CD4-positive, alpha-beta T cell treated with Interleukin-15 for 1 hour (primary cell): ENCODE measurements around the gene RNASEL.

ENCODE experiments used
- DNase-seq: peaks from one replicate; pipeline ENCODE4 v3.0.0-alpha.2; 2020

RNASEL gene

DNA sequence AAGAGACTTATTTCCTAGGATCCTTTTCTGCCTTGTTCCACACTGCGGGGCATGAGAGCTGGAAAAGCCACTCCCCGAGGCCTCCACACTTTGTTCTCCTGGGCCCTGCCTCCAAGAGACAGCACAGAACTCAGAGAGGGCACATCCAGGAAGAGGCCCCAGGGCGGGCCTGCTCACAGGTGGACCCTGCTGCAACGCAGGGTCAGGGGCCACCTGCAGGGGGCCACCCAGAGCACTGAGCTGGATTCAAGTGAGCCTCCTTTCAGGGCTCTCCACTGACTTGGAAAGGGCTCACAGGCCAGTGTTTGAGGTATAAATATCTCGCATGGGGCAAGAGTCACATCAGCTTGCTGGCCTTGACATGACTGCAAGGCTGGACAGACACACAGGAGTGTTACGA lies 10.3 kb upstream of the RNASEL start:
- no peak for DNase-seq

DNA sequence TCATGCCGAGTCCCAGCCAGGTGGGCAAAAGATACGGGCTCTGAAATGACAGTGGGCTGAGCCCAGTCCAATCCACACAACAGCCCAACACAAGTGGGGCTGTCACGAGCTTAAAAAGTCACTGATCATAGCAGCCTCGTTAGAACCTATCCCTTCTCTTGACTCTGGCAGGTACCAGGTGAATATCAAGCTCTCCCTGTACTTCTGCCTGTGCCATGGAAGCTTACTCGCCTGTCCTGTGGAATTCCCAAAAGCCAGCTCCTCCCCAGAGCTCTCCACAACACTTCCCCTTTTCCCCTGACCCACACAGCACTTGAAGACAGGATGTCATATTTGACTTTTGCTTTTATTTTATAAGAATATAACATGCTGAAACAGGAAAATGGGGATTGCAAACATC lies 9.2 kb upstream of the RNASEL start:
- no peak for DNase-seq

DNA sequence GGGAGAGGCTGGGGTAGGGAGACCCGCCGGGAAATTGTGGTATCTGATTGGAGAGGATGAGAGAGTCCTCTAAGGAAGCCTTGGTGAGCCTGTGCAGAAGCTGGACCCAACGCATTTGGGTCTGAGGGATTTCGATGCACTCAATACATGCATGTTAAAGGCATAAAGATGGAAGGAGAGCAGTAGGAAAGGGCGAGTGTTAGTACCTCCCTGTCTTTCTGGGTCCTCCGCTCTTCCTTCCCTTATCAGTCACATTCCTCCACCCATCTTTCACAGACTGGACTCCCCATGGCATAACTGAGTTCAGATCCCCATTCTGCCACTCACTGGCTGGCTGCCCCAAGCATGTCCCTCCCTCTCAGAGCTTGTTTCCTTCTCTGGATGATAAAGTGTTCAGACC lies 7.9 kb upstream of the RNASEL start:
- no peak for DNase-seq

GRCh38 chr1:182595641-182596240 lies 6.7 kb upstream of the RNASEL start:
- DNase-seq: peak; percentile 56

DNA sequence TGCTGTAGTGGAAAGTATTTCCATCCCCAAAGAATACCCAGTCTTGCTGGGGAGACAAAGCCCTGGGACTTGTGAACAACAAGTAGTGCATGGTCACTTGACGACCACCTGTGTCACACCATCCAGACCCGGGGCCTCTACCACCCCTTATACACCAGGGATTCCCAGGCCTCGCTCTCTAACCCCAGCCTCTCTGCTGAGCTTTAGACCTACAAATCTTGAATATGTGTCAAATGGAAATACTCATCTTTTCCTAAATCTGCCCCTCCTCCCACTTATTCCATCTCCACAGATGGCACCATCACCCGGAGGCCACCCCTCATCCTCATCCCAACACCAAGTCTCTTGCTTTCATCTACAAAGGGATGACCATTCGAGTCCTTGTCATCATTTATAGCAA lies 875 bp upstream of the RNASEL start:
- DNase-seq: no peak

- DNase-seq: no peak
These were observed 464 bp upstream of the RNASEL start for GRCh38 chr1:182589520-182589919.

DNA sequence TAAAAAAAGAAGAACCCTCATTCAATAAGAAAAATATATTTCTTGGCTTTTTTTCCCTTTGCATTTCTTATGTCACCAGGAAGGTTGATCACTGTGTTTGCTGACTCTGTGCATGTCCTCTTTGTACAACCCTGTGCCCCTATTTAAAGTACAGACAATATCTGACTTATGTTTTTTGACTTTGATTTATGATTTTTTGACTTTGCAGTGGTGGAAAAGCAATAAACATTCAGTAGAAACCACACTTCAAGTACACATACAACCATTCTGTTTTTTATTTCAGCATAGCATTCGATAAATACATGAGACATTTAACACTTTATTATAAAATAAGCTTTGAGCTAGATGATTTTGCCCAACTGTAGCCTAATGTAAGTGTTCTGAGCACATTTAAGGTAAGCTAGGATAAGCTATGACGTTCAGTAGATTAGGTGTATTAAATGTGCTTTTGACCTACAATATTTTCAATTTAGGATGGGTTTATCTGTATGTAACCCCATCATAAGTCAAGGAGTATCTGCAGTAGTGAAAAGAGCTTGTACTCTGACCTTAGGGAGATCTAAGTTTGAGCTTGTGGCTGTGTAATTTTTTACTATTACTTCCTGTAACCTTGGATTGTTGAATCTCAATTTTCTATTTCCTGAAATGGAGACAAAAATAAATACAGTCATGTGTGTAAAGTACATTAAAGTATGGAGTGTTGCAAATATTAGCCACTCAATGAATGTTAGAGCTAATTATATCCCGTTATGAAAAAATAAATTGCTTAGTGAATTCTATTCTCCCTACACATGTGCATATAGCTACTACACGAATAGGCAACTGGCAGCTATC lies 1.2 kb downstream of the RNASEL start:
- DNase-seq: no peak

DNA sequence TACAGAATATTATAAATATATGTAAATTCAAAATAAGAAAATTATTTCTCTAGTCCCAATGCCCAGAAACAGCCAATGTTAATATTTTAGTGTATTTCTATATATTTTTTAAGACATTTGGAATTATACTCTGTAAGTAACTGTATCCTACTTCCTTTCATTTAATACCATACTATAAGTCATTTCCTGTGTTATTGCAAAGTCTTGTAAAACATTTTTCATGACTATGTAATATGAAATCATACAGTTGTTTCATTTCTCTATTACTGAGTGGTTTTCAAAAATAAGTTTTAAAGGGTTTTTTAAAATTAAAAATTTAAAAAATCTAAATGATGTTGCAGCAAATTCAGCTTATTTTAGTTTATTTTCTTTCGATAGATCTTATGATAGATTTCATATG lies 2.0 kb downstream of the RNASEL start:
- no peak for DNase-seq

DNA sequence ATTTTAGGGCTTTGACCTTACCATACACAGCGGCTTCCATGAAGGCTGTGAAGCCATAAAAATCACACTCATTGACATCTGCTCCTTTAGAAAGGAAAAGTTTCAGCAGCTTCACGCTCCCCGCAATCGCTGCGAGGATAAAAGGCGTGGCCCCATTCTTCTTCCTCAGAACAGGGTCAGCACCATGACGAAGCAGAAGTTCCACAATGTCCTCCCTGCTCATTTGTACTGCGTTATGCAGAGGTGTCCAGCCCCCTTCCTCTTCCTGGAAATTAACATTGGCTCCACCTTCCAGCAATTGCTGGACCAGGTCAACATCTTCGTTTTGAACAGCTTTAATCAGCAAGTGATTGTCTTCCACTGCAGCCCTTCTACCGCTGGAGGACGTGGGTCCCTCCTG lies 2.7 kb downstream of the RNASEL start:
- no peak for DNase-seq

GRCh38 chr1:182584746-182585145 lies 4.3 kb downstream of the RNASEL start:
- no peak for DNase-seq

GRCh38 chr1:182580736-182581135 lies 8.3 kb downstream of the RNASEL start:
- no peak for DNase-seq

GRCh38 chr1:182575540-182576149 lies 13.4 kb downstream of the RNASEL start:
- no peak for DNase-seq

DNA sequence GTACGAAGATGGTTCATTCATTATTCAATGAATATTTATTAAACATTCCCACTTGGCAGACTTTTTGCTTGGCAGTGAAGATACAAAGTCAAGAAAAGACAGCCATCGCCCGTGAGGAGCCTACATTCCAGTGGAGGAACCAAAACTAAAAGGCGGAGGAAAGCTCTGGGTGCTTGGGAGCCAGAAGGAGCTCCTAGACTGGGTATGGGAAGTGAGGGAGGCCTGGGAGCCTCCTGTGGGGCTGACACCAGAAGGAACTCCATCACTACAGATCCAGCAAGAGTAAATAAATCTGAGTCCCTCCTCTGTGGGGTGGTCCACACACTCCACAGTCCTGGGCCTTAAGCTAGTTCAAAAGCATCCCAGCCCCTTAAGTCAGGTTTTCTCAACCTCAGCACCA lies 14.9 kb downstream of the RNASEL start:
- DNase-seq: no peak

- no peak for DNase-seq
These were observed 18.5 kb downstream of the RNASEL start for GRCh38 chr1:182570611-182570970.

DNA sequence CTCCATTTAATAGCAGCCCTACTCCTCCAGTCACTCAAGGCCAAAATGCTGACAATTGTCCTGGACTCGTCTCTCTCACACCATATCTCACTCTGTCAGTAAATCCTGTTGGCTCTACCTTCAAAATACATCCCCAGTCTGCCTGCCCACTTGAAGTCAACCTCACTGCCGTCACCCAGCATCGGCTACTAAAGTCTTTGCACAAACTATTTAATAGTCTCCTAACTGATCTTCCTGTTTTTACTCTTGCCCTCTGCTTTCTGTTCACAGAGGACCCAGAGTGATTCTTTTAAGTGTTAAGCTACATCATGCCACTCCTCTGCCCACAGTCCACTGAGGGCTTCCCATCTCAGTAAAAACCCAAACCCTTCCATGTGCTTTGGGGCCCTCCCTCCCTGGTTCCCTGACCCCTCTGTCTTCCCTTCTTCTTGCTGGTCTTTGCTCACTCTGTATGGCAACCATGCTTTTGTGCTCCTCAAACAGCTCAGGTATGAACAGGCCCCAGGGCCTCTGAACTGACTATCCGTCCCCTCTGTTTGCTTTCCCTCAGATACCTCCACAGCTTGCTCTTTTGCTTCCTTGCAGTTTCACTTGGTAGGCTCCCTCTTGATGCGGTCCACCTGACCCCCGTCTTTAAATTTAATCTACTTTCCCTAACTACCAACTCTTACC lies 19.0 kb downstream of the RNASEL start:
- DNase-seq: no peak

DNA sequence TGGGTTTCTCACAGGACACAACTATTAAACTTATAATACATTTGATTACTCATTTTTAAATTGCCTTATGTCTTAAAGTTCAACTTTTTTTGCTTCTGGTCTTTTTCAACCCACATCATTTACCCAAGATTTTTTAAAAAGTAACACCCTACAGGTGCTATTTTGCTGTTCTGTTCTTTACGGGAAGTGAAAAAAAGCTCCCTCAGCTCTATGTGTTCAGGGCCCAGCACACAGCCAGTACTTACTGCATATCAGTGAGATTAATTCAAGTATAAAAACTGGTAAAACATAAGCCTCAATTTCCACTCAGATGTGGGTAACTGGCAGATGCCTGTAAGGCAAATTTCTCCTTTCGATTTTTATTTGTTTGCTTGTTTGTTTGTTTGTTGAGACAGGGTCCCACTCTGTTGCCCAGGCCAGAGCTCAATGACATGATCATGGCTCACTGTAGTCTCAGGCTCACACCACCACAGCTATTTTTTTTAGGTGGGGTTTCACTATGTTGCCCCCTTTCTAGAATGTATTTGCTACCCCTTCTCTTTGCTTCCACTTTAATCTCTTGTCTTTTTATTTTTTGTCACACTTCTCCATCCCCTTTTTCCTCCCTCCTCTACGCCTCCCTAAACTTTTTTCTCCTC lies 20.3 kb downstream of the RNASEL start:
- DNase-seq: no peak

GRCh38 chr1:182567629-182568028 lies 21.4 kb downstream of the RNASEL start:
- DNase-seq: no peak

GRCh38 chr1:182565537-182565936 lies 23.5 kb downstream of the RNASEL start:
- no peak for DNase-seq

- DNase-seq: no peak
These were observed 24.6 kb downstream of the RNASEL start for GRCh38 chr1:182564406-182565004.

DNA sequence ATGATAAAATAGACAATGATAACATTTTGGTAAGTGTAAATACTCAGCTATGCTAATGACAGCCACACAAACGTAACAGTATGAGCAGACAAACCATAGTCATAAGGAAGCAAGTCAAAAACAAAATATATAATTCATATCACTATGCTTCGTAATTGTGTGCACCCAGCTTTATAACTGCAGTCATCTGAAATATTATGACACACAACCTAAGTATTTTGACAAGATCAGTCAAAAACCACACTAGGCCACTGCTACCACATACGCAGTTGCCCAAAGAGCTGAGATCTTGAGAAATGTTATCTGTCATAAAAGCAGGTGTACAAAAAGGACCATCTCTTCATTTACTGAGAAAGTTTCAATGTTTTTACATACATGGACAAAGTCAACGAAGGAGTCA lies 26.0 kb downstream of the RNASEL start:
- DNase-seq: no peak

GRCh38 chr1:182561456-182561855 lies 27.6 kb downstream of the RNASEL start:
- DNase-seq: no peak

- no peak for DNase-seq
These were observed 28.6 kb downstream of the RNASEL start for GRCh38 chr1:182560392-182560984.
